Endothelial cell of hepatic sinusoid (primary cell): ENCODE measurements around the gene FOXL2NB.

Experiments used
- in situ Hi-C: cut with HindIII; loops from 2 replicates; pipeline ENCODE4 v1.10.0; 2017; ENCODE audit warnings: low sequenced_read_pairs

Gene FOXL2NB

GRCh38 chr3:138946663-138947494 lies at the start of gene FOXL2NB, which contains the start of gene FOXL2:
TSS of gene FOXL2NB (plus strand) at chr3:138947217. CDS start at chr3:138947365, 148 bp downstream.
TSS of gene FOXL2 (minus strand) at chr3:138947137. CDS start at chr3:138946722, 415 bp downstream.
- in situ Hi-C loops: no loop called here

GRCh38 chr3:138898301-138898700 lies 48.7 kb upstream of the FOXL2NB start:
- in situ Hi-C loops: no loop called here

GRCh38 chr3:138898708-138899107 lies 48.3 kb upstream of the FOXL2NB start:
- in situ Hi-C loops: no loop called here

GRCh38 chr3:138899351-138899991 lies 47.5 kb upstream of the FOXL2NB start:
- in situ Hi-C loops: no loop called here

GRCh38 chr3:138901567-138901966 lies 45.5 kb upstream of the FOXL2NB start:
- in situ Hi-C loops: loop anchor here (25.0 kb wide), 2 partner anchors 189 to 289 kb away; partner anchors contain the start of gene FAIM

GRCh38 chr3:138902171-138902570 lies 44.8 kb upstream of the FOXL2NB start:
- in situ Hi-C loops: loop anchor here (25.0 kb wide), 2 partner anchors 190 to 290 kb away; partner anchors contain the start of gene FAIM

- in situ Hi-C loops: loop anchor here (25.0 kb wide), 2 partner anchors 195 to 295 kb away; partner anchors contain the start of gene FAIM
Observed at GRCh38 chr3:138907539-138907938, 39.5 kb upstream of the FOXL2NB start.

GRCh38 chr3:138908846-138909245 lies 38.2 kb upstream of the FOXL2NB start:
- in situ Hi-C loops: loop anchor here (25.0 kb wide), 2 partner anchors 197 to 297 kb away; partner anchors contain the start of gene FAIM

- in situ Hi-C loops: loop anchor here (25.0 kb wide), 2 partner anchors 198 to 298 kb away; partner anchors contain the start of gene FAIM
Observed at GRCh38 chr3:138909904-138910303, 37.1 kb upstream of the FOXL2NB start.

GRCh38 chr3:138911621-138912020 lies 35.4 kb upstream of the FOXL2NB start:
- in situ Hi-C loops: loop anchor here (25.0 kb wide), 2 partner anchors 199 to 299 kb away; partner anchors contain the start of gene FAIM

GRCh38 chr3:138912237-138912636 lies 34.8 kb upstream of the FOXL2NB start:
- in situ Hi-C loops: loop anchor here (25.0 kb wide), 2 partner anchors 200 to 300 kb away; partner anchors contain the start of gene FAIM

GRCh38 chr3:138913766-138914165 lies 33.3 kb upstream of the FOXL2NB start:
- in situ Hi-C loops: loop anchor here (25.0 kb wide), 2 partner anchors 201 to 301 kb away; partner anchors contain the start of gene FAIM

- in situ Hi-C loops: loop anchor here (25.0 kb wide), 2 partner anchors 203 to 303 kb away; partner anchors contain the start of gene FAIM
Observed at GRCh38 chr3:138914870-138915502, 32.0 kb upstream of the FOXL2NB start.

GRCh38 chr3:138915503-138916498 lies 31.2 kb upstream of the FOXL2NB start:
- in situ Hi-C loops: loop anchor here (25.0 kb wide), 2 partner anchors 204 to 304 kb away; partner anchors contain the start of gene FAIM

- in situ Hi-C loops: loop anchor here (25.0 kb wide), 2 partner anchors 205 to 305 kb away; partner anchors contain the start of gene FAIM
Observed at GRCh38 chr3:138916824-138917223, 30.2 kb upstream of the FOXL2NB start.

GRCh38 chr3:138919325-138919724 lies 27.7 kb upstream of the FOXL2NB start:
- in situ Hi-C loops: loop anchor here (25.0 kb wide), 2 partner anchors 207 to 307 kb away; partner anchors contain the start of gene FAIM

- in situ Hi-C loops: loop anchor here (5.0 to 25.0 kb wide), 5 partner anchors 94 to 447 kb away; partner anchors contain the start of gene FAIM
Observed at GRCh38 chr3:138921316-138922292, 25.4 kb upstream of the FOXL2NB start.

GRCh38 chr3:138922400-138922799 lies 24.6 kb upstream of the FOXL2NB start:
- in situ Hi-C loops: loop anchor here (5.0 to 25.0 kb wide), 5 partner anchors 95 to 448 kb away; partner anchors contain the start of gene FAIM
